Measurements from ENCODE around the gene SPDYE2B. TPM values are rescaled to one million over a fixed set of nuclear protein-coding genes. Genes with fewer than 3 reads are reported as not detected.

The SPDYE2B gene
- total RNA-seq, 1 donor from 2014 or later: not detected

Small RNA genes within 50 kb of the gene (small RNA-seq; reads per million reads assigned to genes)
- gene AC105052.3 (ENCODE audit: low replicate concordance) (not detected), gene UPK3BL1 (ENCODE audit: low replicate concordance) (not detected)

Other genes with a start within 250 kb of the SPDYE2B start
- 19.8 TPM for gene ORAI2, start 216.7 kb upstream of the SPDYE2B start, total RNA-seq
- gene ALKBH4, start 185.5 kb upstream of the SPDYE2B start, total RNA-seq: 54.7 TPM
- 12.9 TPM for gene LRWD1, start 185.3 kb upstream of the SPDYE2B start, total RNA-seq
- 9.5 TPM for gene POLR2J, start 171.4 kb upstream of the SPDYE2B start, total RNA-seq
- gene RASA4B, start 132.5 kb upstream of the SPDYE2B start, total RNA-seq: 9.1 TPM
- 20.6 TPM for gene UPK3BL2, start 106.6 kb upstream of the SPDYE2B start, total RNA-seq
- gene SPDYE2, start 99.1 kb upstream of the SPDYE2B start, total RNA-seq: not detected
- gene POLR2J3, start 77.7 kb upstream of the SPDYE2B start, total RNA-seq: 22.6 TPM
- 37.1 TPM for gene RASA4, start 33.6 kb upstream of the SPDYE2B start, total RNA-seq
- gene UPK3BL1, start 7.5 kb upstream of the SPDYE2B start, total RNA-seq: 61.3 TPM
- gene POLR2J2, start 21.3 kb downstream of the SPDYE2B start, total RNA-seq: 6.9 TPM
- 16.3 TPM for gene FAM185A, start 98.7 kb downstream of the SPDYE2B start, total RNA-seq

Measured in tongue (tissue), 2 donors.